ENCODE data around the gene NLRP3. TPM values are rescaled to one million over a fixed set of nuclear protein-coding genes. Genes with fewer than 3 reads are reported as not detected.

The NLRP3 gene
- total and polyA plus RNA-seq, 9 of the 15 experiments (the other 6 are each of a cell fraction or from before 2014, with no cell fraction given): not detected

DNA sequence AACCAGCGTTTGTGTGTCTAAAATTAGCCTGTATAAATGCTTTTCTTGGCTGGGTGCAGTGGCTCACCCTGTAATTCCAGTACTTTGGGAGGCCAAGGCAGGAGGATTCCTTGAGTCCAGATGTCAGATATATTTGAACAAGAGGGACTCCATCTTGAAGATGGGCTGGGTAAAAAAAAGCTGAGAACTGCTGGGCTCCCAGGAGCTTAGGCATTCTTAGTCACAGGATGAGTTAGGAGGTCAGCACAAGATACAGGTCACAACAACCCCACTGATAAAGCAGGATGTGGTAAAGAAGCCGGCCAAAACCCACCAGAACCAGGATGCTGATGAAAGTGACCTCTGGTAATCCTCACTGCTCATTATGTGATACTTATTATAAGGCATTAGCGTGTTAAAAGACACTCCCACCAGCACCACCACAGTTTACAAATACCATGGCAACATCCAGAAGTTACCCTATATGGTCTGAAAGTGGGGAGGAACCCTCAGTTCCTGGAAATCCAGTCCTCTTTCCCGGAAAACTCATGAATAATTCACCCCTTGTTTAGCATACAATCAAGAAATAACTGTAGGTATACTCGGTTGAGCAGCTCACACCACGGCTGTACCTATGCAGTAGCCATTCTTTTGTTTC, 48.1 kb upstream of the NLRP3 start (continued):
- no peak for TF ChIP-seq PCBP2 (IDR thresholded peaks at IDR 0.05; ENCODE audit: low read depth, low read length, poor library complexity, severe bottlenecking)
- TF ChIP-seq CEBPB (tag; IDR thresholded peaks at IDR 0.05): no peak
- no peak for TF ChIP-seq ZBED1 (IDR thresholded peaks at IDR 0.05)
- TF ChIP-seq ZNF124 (CRISPR knock-in tag; IDR thresholded peaks at IDR 0.05): no peak
- TF ChIP-seq, protein P1, sequence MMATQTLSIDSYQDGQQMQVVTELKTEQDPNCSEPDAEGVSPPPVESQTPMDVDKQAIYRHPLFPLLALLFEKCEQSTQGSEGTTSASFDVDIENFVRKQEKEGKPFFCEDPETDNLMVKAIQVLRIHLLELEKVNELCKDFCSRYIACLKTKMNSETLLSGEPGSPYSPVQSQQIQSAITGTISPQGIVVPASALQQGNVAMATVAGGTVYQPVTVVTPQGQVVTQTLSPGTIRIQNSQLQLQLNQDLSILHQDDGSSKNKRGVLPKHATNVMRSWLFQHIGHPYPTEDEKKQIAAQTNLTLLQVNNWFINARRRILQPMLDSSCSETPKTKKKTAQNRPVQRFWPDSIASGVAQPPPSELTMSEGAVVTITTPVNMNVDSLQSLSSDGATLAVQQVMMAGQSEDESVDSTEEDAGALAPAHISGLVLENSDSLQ (IDR thresholded peaks at IDR 0.05): no peak
- TF ChIP-seq TGIF2 (CRISPR knock-in tag; IDR thresholded peaks at IDR 0.05): no peak
- TF ChIP-seq ZNF408 (CRISPR knock-in tag; IDR thresholded peaks at IDR 0.05; ENCODE audit: low read depth): no peak
- TF ChIP-seq HDAC6 (IDR thresholded peaks at IDR 0.05; ENCODE audit: low read depth, low read length): no peak
- TF ChIP-seq NFRKB (IDR thresholded peaks at IDR 0.05; ENCODE audit: low read depth): no peak
- TF ChIP-seq, protein P2, sequence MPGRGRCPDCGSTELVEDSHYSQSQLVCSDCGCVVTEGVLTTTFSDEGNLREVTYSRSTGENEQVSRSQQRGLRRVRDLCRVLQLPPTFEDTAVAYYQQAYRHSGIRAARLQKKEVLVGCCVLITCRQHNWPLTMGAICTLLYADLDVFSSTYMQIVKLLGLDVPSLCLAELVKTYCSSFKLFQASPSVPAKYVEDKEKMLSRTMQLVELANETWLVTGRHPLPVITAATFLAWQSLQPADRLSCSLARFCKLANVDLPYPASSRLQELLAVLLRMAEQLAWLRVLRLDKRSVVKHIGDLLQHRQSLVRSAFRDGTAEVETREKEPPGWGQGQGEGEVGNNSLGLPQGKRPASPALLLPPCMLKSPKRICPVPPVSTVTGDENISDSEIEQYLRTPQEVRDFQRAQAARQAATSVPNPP (IDR thresholded peaks at IDR 0.05; ENCODE audit: borderline replicate concordance, insufficient read depth, insufficient read length): no peak
- TF ChIP-seq POLR3G (IDR thresholded peaks at IDR 0.05; ENCODE audit: extremely low read depth, insufficient read length, insufficient replicate concordance): no peak
- no peak for TF ChIP-seq ZNF12 (CRISPR knock-in tag; IDR thresholded peaks at IDR 0.05)
- TF ChIP-seq ZNF274 (IDR thresholded peaks at IDR 0.05; ENCODE audit: borderline replicate concordance, low read depth, low read length): no peak
- TF ChIP-seq JUN (IDR thresholded peaks at IDR 0.05; ENCODE audit: borderline replicate concordance, low read depth, low read length): no peak
- no peak for TF ChIP-seq JUN (CRISPR knock-in tag; IDR thresholded peaks at IDR 0.05; ENCODE audit: borderline replicate concordance)
- TF ChIP-seq EHMT2 (IDR thresholded peaks at IDR 0.05): no peak
- no peak for TF ChIP-seq YBX1 (IDR thresholded peaks at IDR 0.05)
- TF ChIP-seq NELFE (IDR thresholded peaks at IDR 0.05; ENCODE audit: insufficient read depth, insufficient read length): no peak
- no peak for TF ChIP-seq CCNT2 (IDR thresholded peaks at IDR 0.05; ENCODE audit: borderline replicate concordance, extremely low read depth, insufficient read length, low read depth, low read length)
- TF ChIP-seq, protein P3, sequence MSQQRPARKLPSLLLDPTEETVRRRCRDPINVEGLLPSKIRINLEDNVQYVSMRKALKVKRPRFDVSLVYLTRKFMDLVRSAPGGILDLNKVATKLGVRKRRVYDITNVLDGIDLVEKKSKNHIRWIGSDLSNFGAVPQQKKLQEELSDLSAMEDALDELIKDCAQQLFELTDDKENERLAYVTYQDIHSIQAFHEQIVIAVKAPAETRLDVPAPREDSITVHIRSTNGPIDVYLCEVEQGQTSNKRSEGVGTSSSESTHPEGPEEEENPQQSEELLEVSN (IDR thresholded peaks at IDR 0.05; ENCODE audit: borderline replicate concordance in 1 of 2, extremely low read depth in 1 of 2, insufficient read depth in 1 of 2, insufficient read length in 1 of 2, low read depth in 1 of 2, low read length in 1 of 2, poor library complexity in 1 of 2, severe bottlenecking in 1 of 2): no peak

All from K562 (cell line).